UCSD-AML1 (cell line): ENCODE measurements around the gene FRMPD2.
"Not testable (repeated sequence)": the region's sequence is repeated elsewhere in the genome, so short reads cannot be mapped to it uniquely, and the experiment has no call there.

Source experiments
- DNase-seq: peaks from one replicate; lab custom pipeline; 2025; ENCODE audit not compliant: unreplicated experiment; lab: John Stamatoyannopoulos, UW

Gene FRMPD2

GRCh38 chr10:48139953-48140850, 134.3 kb downstream of the FRMPD2 start:
- DNase-seq, result not testable (repeated sequence)

GRCh38 chr10:48128954-48129353, 145.5 kb downstream of the FRMPD2 start:
- DNase-seq, result not testable (repeated sequence)

GRCh38 chr10:48126251-48126650, 148.2 kb downstream of the FRMPD2 start:
- DNase-seq, result not testable (repeated sequence)

GRCh38 chr10:48125631-48126030, 148.9 kb downstream of the FRMPD2 start:
- DNase-seq, result not testable (repeated sequence)

- not testable (repeated sequence) for DNase-seq
These were observed 151.9 kb downstream of the FRMPD2 start for GRCh38 chr10:48122618-48123017.

- not testable (repeated sequence) for DNase-seq
These were observed 164.2 kb downstream of the FRMPD2 start for GRCh38 chr10:48110277-48110676.
